Naive B cell (primary cell): Measurements from ENCODE around the gene ARMH4. TPM values are rescaled to one million over a fixed set of nuclear protein-coding genes. Genes with fewer than 3 reads are reported as not detected.

ENCODE experiments used
- ATAC-seq, 2 donors: fragments of 150-1000 bp; cut with Tn5 transposase; 2 replicates each; pipeline ENCODE4 v1.10.0; 2021; ENCODE audit warnings: low read depth in 2 of 2, mild to moderate bottlenecking in 2 of 2, moderate library complexity in 2 of 2
- DNase-seq: peaks from one replicate; pipeline ENCODE4 v3.0.0; 2022
- H3K27ac Mint-ChIP-seq, 6 donors: one replicate each; pipeline ENCODE4 v1.8.0; 2020 to 2022; ENCODE audit warnings: mild to moderate bottlenecking in 6 of 6, mixed read lengths in 6 of 6, moderate library complexity in 5 of 6, inconsistent platforms in 2 of 6
- H3K27me3 Mint-ChIP-seq, 3 donors: one replicate each; pipeline ENCODE4 v1.8.0; 2021 to 2022; ENCODE audit warnings: mixed read lengths in 3 of 3, mild to moderate bottlenecking in 1 of 3
- H3K36me3 Mint-ChIP-seq, 2 donors: one replicate each; pipeline ENCODE4 v1.8.0; 2020 to 2022; ENCODE audit warnings: mixed read lengths in 2 of 2, inconsistent platforms in 1 of 2, mild to moderate bottlenecking in 1 of 2
- H3K4me1 Mint-ChIP-seq, 3 donors: one replicate each; pipeline ENCODE4 v1.8.0; 2020 to 2022; ENCODE audit warnings: mixed read lengths in 3 of 3, inconsistent platforms in 1 of 3, mild to moderate bottlenecking in 1 of 3, moderate library complexity in 1 of 3
- H3K4me3 Mint-ChIP-seq, 8 donors: one replicate each; pipeline ENCODE4 v1.8.0; 2020 to 2022; ENCODE audit warnings: mild to moderate bottlenecking in 8 of 8, mixed read lengths in 8 of 8, moderate library complexity in 8 of 8, inconsistent platforms in 2 of 8
- H3K9me3 Mint-ChIP-seq, 7 donors: one replicate each; pipeline ENCODE4 v1.8.0; 2020 to 2022; ENCODE audit warnings: mixed read lengths in 7 of 7, mild to moderate bottlenecking in 5 of 7, inconsistent platforms in 2 of 7, moderate library complexity in 1 of 7
- polyA plus RNA-seq, 6 donors: library from polyadenylated mRNA; unstranded; fragments of 300-500 nt; fragmentation: Illumina TruSeq; gene quantifications; one replicate each; pipeline ENCODE4 v1.2.3, GENCODE V29; 2021; ENCODE audit warnings: low read depth in 6 of 6

Gene ARMH4
- polyA plus RNA-seq, result under 1 TPM in 3 of 6 donors, not detected in 3; 0.82 to 0.95 (median 0.84) TPM

DNA sequence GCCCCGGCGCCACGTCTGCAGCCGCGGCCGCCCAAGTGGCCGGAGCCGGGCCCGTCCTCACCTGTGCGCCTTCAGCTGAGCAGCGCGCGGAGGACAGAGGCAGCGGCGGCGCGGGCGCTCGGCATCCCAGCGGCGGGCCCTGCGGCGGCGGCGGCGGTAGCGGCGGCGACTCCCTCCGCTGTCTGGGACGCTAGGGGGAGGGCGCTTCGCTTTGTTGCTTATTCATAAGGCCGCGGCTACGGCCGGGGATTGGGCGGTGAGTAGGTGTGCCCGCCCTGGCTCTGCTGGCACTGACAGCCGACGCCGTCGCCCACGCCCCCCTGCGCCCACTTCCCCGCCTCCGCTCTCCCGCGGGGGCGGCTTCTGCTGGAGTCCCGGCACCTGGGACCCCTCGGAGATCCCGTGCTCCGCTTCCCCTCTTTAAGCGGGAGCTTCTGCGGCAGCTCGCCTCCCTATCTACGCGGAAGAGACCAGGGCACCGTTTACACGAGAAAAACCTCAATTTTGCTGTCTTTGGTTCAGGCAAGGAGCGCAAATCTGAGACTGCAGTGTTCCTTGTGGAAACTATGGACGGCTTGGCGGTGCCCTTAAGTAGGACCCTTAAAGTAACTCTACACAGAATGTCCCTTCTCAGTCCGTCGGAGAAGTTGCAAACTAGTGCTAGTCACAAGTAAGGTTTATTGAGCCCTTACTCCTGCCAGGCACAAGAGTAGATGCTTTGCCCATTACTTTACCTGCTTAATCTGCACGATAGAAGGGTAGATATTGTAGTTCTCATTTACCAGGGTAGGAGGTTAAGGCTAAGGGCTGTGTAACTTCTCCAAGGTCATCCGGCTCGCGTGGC is at the start of gene ARMH4:
ARMH4 (minus strand) TSS at position 200 of the 844 bp plus-strand sequence. CDS start 12,855 bp downstream, outside the sequence.
- Mint-ChIP-seq H3K27me3 (peaks cover 53 to 72% (median 56%) of the 10 kb centered on the region in 3 donors), H3K27ac (peak within 1 kb of the TSS in 1 of 6 donors; percentile 10), H3K9me3 (no peaks in the 10 kb centered on the region), H3K4me3 (peak within 1 kb of the TSS; percentile 79 to 92 (median 85)), H3K36me3 (no peaks in the 10 kb centered on the region), H3K4me1 (peaks cover 13 to 20% (median 19%) of the 10 kb centered on the region in 3 donors)
- DNase-seq (peak; percentile 56), ATAC-seq (peak; percentile 95)

- no peaks in the 10 kb centered on the region for H3K9me3 Mint-ChIP-seq
- no peaks in the 10 kb centered on the region for H3K36me3 Mint-ChIP-seq
- H3K4me1 Mint-ChIP-seq, result peaks cover 18 to 37% (median 20%) of the 10 kb centered on the region in 3 donors
- peak overlapping the region; percentile 93 to 98 (median 95) for H3K4me3 Mint-ChIP-seq
- peak overlapping the region; percentile 94 to 99 (median 97) for H3K27ac Mint-ChIP-seq
- peaks cover 0 to 2% (median 0%) of the 10 kb centered on the region in 3 donors for H3K27me3 Mint-ChIP-seq
- DNase-seq (peak; percentile 3), ATAC-seq (no peak)
Observed at GRCh38 chr14:58200846-58201245, 48.8 kb upstream of the ARMH4 start.

- peak overlapping the region; percentile 94 to 99 (median 97) for H3K27ac Mint-ChIP-seq
- peaks cover 0 to 6% (median 0%) of the 10 kb centered on the region in 3 donors for H3K27me3 Mint-ChIP-seq
- H3K4me3 Mint-ChIP-seq, result peak overlapping the region; percentile 93 to 98 (median 95)
- H3K9me3 Mint-ChIP-seq, result no peaks in the 10 kb centered on the region
- DNase-seq (no peak), ATAC-seq (peak; percentile 10 to 11)
- peaks cover 18 to 37% (median 20%) of the 10 kb centered on the region in 3 donors for H3K4me1 Mint-ChIP-seq
- no peaks in the 10 kb centered on the region for H3K36me3 Mint-ChIP-seq
Observed at GRCh38 chr14:58200480-58200841, 48.4 kb upstream of the ARMH4 start.

DNA sequence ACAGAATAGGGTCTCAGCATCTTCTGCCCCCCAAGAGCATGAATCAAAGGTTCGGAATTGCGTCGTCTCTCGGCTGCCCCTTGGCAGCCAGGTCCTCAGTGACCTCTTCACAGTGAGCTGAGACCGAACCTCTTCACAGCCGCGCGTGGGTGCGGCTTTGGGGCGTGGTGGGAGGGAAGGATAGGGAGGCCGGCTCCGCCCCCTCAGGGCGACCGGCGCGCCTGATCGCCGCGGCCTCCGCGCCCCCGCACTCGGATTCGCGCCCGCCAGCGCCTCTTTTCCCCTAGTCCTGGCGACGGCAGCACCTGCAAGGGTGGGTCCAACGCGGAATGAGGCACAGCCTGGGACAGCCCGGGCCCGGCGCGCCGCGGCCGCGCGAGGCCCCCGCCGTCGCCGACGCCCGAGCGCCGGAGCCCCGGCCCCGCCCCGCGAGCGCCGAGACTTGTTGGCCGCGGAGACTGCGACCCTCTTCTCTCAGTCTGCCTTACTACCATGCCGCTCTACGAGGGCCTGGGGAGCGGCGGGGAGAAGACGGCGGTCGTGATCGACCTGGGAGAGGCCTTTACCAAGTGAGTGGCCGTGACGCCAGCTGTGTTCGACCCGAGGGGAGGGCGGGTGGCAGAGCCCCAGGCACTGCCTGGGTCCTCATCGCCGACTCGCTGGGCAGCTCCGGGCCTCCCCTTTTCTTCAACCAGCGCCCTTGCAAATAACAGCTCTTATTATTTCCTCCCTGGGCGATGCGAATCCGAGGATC is 47.9 kb upstream of the ARMH4 start, which contains the start of gene ACTR10:
ACTR10 (plus strand) TSS at position 424 of the 754 bp plus-strand sequence; CDS start at position 493, 69 bp downstream.
- H3K27ac Mint-ChIP-seq, result peak within 1 kb of the TSS; percentile 97 to 99 (median 97)
- peaks cover 0 to 6% (median 0%) of the 10 kb centered on the region in 3 donors for H3K27me3 Mint-ChIP-seq
- peak within 1 kb of the TSS; percentile 93 to 98 (median 95) for H3K4me3 Mint-ChIP-seq
- H3K4me1 Mint-ChIP-seq, result peaks cover 18 to 37% (median 20%) of the 10 kb centered on the region in 3 donors
- no peaks in the 10 kb centered on the region for H3K36me3 Mint-ChIP-seq
- no peaks in the 10 kb centered on the region for H3K9me3 Mint-ChIP-seq
- DNase-seq (peak; percentile 90), ATAC-seq (peak; percentile 81 to 83)

- H3K4me3 Mint-ChIP-seq, result peak overlapping the region in 4 of 8 donors; percentile 0 to 97 (median 53)
- no peak for ATAC-seq
- H3K9me3 Mint-ChIP-seq, result no peaks in the 10 kb centered on the region
- peaks cover 18 to 37% (median 20%) of the 10 kb centered on the region in 3 donors for H3K4me1 Mint-ChIP-seq
- H3K27ac Mint-ChIP-seq, result peak overlapping the region in 1 of 6 donors; percentile 62
- DNase-seq, result no peak
- H3K36me3 Mint-ChIP-seq, result no peaks in the 10 kb centered on the region
- H3K27me3 Mint-ChIP-seq, result peaks cover 0 to 22% (median 0%) of the 10 kb centered on the region in 3 donors
Observed at GRCh38 chr14:58198086-58198485, 46.1 kb upstream of the ARMH4 start.

DNA sequence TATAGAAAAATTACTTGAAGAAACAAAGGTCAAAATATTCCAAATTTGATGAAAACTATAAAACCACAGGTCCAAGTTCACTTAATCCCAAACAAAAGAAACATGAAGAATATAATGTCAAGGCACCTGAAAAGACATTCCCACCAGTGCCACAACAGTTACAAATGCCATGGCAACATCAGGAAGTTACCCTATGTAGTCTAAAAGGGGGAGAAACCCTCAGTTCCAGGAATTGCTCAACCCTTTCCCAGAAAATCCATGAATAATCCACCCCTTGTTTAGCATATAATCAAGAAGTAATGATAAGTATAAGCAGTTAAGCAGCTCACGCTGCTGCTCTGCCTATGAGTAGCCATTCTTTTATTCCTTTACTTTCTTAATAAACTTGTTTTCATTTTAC is 44.2 kb upstream of the ARMH4 start:
- peak overlapping the region in 1 of 8 donors; percentile 66 for H3K4me3 Mint-ChIP-seq
- no peaks in the 10 kb centered on the region for H3K36me3 Mint-ChIP-seq
- ATAC-seq (no peak), DNase-seq (no peak)
- peaks cover 14 to 22% (median 16%) of the 10 kb centered on the region in 3 donors for H3K4me1 Mint-ChIP-seq
- peak overlapping the region in 1 of 6 donors; percentile 24 for H3K27ac Mint-ChIP-seq
- no peaks in the 10 kb centered on the region for H3K9me3 Mint-ChIP-seq
- H3K27me3 Mint-ChIP-seq, result peaks cover 11 to 34% (median 11%) of the 10 kb centered on the region in 3 donors

DNA sequence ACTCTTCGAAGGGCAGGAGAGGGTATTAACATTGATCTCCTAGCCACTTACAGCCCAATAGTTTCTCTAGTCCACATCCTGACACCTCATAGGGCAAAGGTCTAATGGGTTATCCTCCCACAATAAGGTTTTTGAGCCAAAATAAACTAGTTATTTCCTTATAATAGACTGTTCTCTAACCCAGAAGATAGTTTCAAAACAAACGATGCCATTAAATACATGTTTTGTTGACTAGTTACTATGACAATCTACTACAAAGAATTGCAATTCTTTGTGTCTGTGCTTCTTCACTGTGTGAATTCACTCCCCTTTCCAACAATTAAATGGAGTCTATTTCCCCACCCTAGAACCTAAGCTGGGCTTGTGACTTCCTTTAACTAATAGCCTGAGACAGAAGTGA is 41.5 kb upstream of the ARMH4 start:
- Mint-ChIP-seq H3K36me3 (no peaks in the 10 kb centered on the region), H3K4me3 (no peak overlapping the region), H3K9me3 (no peaks in the 10 kb centered on the region), H3K4me1 (no peaks in the 10 kb centered on the region), H3K27me3 (peaks cover 11 to 34% (median 11%) of the 10 kb centered on the region in 3 donors), H3K27ac (no peak overlapping the region)
- no peak for DNase-seq
- no peak for ATAC-seq

DNA sequence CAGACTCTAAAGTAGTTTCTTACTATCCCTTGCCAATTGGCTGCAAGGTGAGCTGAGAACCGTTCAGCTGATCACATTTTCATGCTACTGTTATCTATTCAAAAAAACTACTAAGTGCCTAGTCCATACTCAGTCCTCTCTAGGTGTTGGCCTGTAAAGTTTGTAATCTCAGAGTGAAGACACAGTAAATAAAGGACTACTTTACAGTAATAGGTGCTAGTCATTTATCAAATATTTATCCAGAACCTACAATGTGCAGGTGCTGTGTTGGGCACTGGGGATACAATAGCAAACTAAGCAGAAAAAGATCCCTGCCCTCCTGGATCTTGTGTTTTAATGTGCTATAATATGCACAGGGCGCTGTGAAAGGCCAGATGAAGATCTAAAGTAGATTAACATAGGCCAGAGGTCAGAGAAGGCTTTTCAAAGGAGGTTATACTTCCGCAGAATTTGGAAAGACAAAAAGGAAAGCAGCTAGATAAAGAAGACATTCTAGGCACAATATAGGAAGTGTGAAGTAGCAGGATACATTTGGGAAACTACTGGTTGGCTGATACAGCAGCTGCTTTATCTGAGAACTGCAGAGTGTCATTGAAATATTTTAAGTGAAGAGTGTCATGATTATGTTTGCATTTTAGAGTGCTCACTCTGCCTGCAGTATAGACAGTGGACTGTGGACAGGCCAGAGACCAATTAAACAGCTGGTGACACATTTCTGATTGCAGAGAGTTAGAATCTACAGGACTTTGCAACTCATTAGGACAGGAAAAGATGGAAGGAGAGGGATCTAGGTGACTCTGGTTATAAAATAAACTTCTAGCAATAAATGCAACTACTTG is 40.0 kb upstream of the ARMH4 start:
- Mint-ChIP-seq H3K27me3 (peaks cover 11 to 39% (median 17%) of the 10 kb centered on the region in 3 donors), H3K27ac (peak overlapping the region in 1 of 6 donors; percentile 17), H3K4me1 (no peaks in the 10 kb centered on the region), H3K9me3 (no peaks in the 10 kb centered on the region), H3K4me3 (no peak overlapping the region), H3K36me3 (no peaks in the 10 kb centered on the region)
- no peak for DNase-seq
- ATAC-seq, result no peak

DNA sequence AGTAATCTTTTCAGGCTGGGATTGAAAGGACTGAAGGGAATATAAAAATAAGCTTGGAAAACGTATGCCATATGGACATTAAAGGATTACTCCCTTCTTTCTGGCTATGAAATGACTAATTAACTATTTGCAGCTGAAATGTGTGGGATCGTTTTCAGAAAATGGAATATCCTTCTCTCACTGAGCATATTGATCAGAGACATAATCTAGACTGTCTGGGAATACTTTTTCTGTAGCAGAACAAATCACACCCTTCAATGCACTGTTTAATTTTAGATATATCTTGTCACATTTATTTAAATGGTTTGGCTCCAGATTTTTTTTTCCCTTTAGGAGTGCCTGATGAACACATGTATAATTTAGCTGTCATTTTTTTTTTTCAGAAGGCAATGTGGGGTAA is 37.2 kb upstream of the ARMH4 start:
- no peaks in the 10 kb centered on the region for H3K4me1 Mint-ChIP-seq
- H3K4me3 Mint-ChIP-seq, result no peak overlapping the region
- H3K27ac Mint-ChIP-seq, result no peak overlapping the region
- no peaks in the 10 kb centered on the region for H3K9me3 Mint-ChIP-seq
- ATAC-seq (no peak), DNase-seq (no peak)
- H3K27me3 Mint-ChIP-seq, result peaks cover 30 to 46% (median 30%) of the 10 kb centered on the region in 3 donors
- no peaks in the 10 kb centered on the region for H3K36me3 Mint-ChIP-seq

DNA sequence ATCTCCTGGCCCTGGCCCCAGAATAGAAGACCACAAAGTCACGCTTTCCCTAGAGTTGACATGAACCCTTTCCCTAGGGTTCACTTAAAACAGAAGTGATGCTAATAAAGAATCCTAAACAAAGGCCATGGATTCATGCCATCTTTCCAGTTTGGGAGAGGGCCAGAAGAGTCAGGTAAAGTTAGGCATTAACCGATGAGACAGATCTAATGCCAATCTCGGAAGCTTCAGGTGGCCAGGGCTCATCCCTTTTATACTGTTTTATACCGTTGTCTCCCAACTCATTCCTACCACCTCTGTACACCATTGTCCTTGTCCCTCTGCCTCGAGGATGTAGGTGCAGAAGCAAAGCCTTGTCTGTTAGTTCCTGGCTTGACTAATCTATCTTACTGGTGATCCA is 25.1 kb upstream of the ARMH4 start:
- Mint-ChIP-seq H3K4me1 (no peaks in the 10 kb centered on the region), H3K9me3 (peaks cover 0 to 3% (median 0%) of the 10 kb centered on the region in 7 donors), H3K27me3 (peaks cover 10 to 23% (median 16%) of the 10 kb centered on the region in 3 donors), H3K4me3 (no peak overlapping the region), H3K27ac (no peak overlapping the region), H3K36me3 (no peaks in the 10 kb centered on the region)
- DNase-seq (no peak), ATAC-seq (no peak)

DNA sequence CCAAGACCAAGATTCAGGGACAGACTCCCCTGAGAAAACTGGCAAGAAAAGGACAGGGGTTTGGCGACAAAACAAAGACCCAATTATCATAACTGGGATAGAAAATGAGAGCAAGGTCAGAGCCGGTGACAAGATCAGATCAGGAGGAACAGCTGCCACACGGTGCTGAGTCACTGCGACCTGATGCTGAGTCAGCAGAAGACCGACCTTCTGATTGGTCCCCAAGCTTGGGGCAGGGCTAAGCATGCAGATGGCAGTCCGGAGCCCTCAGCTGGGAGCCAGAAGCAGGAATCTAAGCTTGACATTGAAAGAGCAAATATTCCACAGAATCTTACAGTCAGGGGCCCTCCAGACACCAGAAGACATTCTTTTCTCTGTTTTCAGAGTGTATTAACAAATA is 19.1 kb upstream of the ARMH4 start:
- Mint-ChIP-seq H3K9me3 (peaks cover 0 to 13% (median 5%) of the 10 kb centered on the region in 7 donors), H3K36me3 (peaks cover 0 to 7% of the 10 kb centered on the region in 2 donors), H3K4me1 (peaks cover 0 to 2% (median 0%) of the 10 kb centered on the region in 3 donors), H3K27me3 (peaks cover 30 to 44% (median 43%) of the 10 kb centered on the region in 3 donors), H3K27ac (no peak overlapping the region), H3K4me3 (peak overlapping the region in 1 of 8 donors; percentile 12)
- DNase-seq (no peak), ATAC-seq (no peak)

GRCh38 chr14:58167891-58168290 is 15.9 kb upstream of the ARMH4 start:
- Mint-ChIP-seq H3K27me3 (peaks cover 23 to 28% (median 27%) of the 10 kb centered on the region in 3 donors), H3K9me3 (peaks cover 0 to 13% (median 5%) of the 10 kb centered on the region in 7 donors), H3K4me3 (peak overlapping the region in 1 of 8 donors; percentile 3), H3K36me3 (peaks cover 0 to 7% of the 10 kb centered on the region in 2 donors), H3K27ac (no peak overlapping the region), H3K4me1 (peaks cover 0 to 3% (median 0%) of the 10 kb centered on the region in 3 donors)
- ATAC-seq (no peak), DNase-seq (no peak)
